RPMI8226 (cell line): ENCODE measurements around the gene DYNLT1.

ENCODE experiments used
- DNase-seq: peaks from one replicate; pipeline ENCODE4 v3.0.0-alpha.2; 2015

The DYNLT1 gene

DNA sequence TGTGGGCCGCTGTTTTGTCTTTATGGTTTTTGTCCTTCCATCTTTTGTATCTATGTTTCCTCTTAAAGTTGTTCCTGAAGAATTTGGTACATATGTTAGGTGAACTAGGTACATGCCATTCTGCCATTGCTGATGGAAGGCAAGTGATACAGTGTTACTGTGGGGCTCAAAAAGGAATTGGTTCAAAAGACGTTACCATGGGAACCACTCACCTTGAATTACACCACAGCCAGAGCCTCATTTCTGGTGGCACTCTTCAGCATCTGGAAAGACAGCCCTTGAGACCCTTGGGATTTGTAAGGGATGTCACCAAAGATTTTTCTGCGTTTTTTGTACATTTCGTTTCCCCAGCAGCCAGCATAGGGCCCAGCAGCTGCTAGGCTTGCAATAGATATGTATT, 52.7 kb downstream of the DYNLT1 start:
- DNase-seq: no peak

DNA sequence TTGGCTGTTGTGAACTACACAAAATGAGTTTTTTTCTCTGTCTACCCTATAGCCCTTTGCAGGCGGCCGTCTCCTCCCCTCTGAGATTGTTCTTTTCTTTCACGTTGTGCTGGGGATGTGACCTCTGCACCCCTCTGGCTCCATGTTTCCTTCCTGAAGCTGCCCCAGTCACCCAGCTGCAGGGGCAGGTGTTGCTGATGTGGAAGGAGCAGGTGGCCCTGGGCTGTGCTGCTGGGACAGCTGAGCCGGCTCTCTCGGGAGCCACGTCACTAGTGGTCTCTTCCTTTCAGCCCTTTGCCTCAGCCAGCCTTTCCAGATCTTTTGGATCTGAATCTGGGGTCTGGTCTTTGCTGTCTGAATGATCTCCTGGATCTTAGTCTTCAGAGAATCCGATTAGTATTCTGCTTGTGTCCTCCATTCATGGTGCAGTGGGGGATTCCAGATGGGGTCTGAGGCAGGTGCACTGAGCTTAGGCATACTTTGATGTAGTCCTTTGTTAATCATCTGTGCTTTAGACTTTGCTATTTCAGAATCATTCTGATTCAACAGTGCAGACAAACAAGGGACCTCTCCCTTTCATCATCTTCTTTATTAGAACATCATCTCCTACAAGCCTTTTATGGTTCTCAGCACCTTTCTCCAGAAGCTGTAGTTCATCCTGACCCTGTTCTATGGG, 53.3 kb downstream of the DYNLT1 start:
- no peak for DNase-seq

DNA sequence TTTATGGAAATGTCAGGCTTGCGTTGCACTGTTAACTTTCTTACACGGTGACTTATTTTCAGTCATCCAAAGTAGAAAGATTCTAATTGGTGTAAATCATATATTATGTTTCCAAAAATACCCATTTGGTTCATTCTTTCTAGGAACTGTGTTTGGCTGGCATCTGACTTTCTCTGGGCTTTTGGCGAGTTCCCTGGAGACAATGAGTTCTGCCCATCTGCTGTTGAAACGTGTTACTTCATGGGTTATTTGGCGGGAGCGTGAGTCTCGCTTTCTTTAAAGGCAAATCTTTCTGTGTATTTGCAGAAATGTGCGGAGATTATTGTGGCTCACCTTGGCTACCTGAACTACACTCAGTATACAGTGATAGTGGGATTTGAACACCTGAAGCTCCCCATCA, 55.2 kb downstream of the DYNLT1 start:
- DNase-seq: no peak

DNA sequence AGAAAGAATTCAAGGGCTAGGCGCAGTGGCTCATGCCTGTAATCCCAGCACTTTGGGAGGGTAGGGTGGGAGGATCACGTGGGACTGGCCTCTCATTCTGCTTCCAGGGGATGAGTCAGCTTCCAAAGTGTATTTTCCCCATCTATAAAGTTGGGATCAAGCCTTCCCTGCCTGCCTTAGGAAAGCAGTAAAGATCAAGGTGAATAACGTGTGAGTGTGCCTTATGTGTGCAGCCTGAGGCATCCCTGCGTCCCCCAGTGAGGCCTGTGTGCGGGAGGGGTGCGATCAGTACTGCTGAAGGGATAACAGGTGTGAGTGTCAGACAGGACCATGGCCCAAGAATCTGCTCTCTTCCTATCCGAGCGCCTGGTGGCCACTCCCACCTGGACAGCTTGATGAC, 57.9 kb downstream of the DYNLT1 start:
- no peak for DNase-seq
